ENCODE results near the gene SMDT1.
A peak's percentile ranks its signal among the peaks of the same experiment; 100 is the strongest.
"Not testable (repeated sequence)": the region's sequence is repeated elsewhere in the genome, so short reads cannot be mapped to it uniquely, and the experiment has no call there.

The SMDT1 gene

GRCh38 chr22:42070517-42071422 is 8.7 kb upstream of the SMDT1 start, which contains the start of gene NAGA:
TSS of gene NAGA (minus strand) at chr22:42070812. CDS start at chr22:42070297, 515 bp downstream.
- peak; percentile 96 for DNase-seq (ENCODE audit: low read depth)

GRCh38 chr22:42071508-42071907 is 8.0 kb upstream of the SMDT1 start:
- DNase-seq (ENCODE audit: low read depth) = not testable (repeated sequence)

- no peak for DNase-seq (ENCODE audit: low read depth)
Observed at GRCh38 chr22:42072606-42073330, 6.7 kb upstream of the SMDT1 start.

- no peak for DNase-seq (ENCODE audit: low read depth)
Observed at GRCh38 chr22:42073621-42074041, 5.9 kb upstream of the SMDT1 start.

- peak; percentile 39 for DNase-seq (ENCODE audit: low read depth)
Observed at GRCh38 chr22:42074132-42074811, 5.2 kb upstream of the SMDT1 start, which contains the start of gene PHETA2. TSS of gene PHETA2 (plus strand) at chr22:42074248. CDS start at chr22:42077294, 3,046 bp downstream.

- no peak for DNase-seq (ENCODE audit: low read depth)
Observed at GRCh38 chr22:42074846-42075676, 4.4 kb upstream of the SMDT1 start.

- no peak for DNase-seq (ENCODE audit: low read depth)
Observed at GRCh38 chr22:42076764-42077485, 2.6 kb upstream of the SMDT1 start.

- no peak for DNase-seq (ENCODE audit: low read depth)
Observed at GRCh38 chr22:42077486-42078125, 1.9 kb upstream of the SMDT1 start.

- DNase-seq (ENCODE audit: low read depth) = peak; percentile 27
Observed at GRCh38 chr22:42078469-42079318, 806 bp upstream of the SMDT1 start.

GRCh38 chr22:42080287-42080686 is 787 bp downstream of the SMDT1 start:
- DNase-seq (ENCODE audit: low read depth) = peak; percentile 62

GRCh38 chr22:42083119-42083518 is 3.6 kb downstream of the SMDT1 start:
- DNase-seq (ENCODE audit: low read depth) = no peak

GRCh38 chr22:42084874-42085273 is 5.4 kb downstream of the SMDT1 start:
- no peak for DNase-seq (ENCODE audit: low read depth)

GRCh38 chr22:42086051-42086450 is 6.6 kb downstream of the SMDT1 start:
- no peak for DNase-seq (ENCODE audit: low read depth)

- DNase-seq (ENCODE audit: low read depth) = peak; percentile 98
Observed at GRCh38 chr22:42090596-42091454, 11.3 kb downstream of the SMDT1 start, which contains the start of gene NDUFA6. TSS of gene NDUFA6 (minus strand) at chr22:42090772. CDS start at chr22:42090744, 28 bp downstream.

- DNase-seq (ENCODE audit: low read depth) = peak; percentile 12
Observed at GRCh38 chr22:42091455-42091782, 11.9 kb downstream of the SMDT1 start.

GRCh38 chr22:42101199-42101598 is 21.7 kb downstream of the SMDT1 start:
- no peak for DNase-seq (ENCODE audit: low read depth)

- not testable (repeated sequence) for DNase-seq (ENCODE audit: low read depth)
Observed at GRCh38 chr22:42104332-42104860, 24.9 kb downstream of the SMDT1 start.

GRCh38 chr22:42108848-42109247 is 29.3 kb downstream of the SMDT1 start:
- no peak for DNase-seq (ENCODE audit: low read depth)

All from amniotic epithelial cell (primary cell).